Measurements from ENCODE around the gene ID4.

DNA sequence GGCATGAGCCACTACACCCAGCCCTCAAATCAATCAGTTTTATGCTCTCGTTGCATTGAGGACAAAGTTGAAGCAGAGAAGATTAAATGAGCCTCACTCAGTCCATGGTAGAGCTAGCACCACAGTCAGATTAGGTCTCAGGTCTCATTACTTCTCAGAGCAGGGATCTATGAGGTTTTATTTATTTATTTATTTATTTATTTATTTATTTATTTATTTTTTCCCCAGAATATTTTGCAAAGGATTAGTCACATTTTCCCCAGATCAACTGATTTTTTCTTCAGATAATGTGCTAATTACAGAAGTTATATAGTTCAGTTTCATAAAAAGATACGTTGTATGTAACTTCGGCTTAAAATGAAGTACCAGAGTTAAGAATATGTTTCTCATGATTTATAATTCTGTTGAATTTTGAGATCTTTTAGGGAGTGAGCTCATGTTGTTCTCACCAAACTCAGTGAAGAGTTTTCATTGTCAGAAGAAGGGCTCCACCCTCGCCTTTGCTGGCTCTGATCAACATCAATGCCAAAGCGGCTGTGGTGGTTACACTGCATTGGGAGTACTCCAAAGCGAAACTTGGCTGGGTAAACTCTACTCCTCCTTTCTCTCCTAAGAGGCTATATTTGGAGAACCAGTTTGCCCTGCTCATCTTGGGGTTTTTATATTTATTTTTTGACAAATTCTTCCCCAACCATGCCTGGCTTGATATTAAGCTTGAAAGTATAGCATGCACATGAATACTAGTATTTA lies 12.9 kb upstream of the ID4 start:
- TF ChIP-seq, protein P1, sequence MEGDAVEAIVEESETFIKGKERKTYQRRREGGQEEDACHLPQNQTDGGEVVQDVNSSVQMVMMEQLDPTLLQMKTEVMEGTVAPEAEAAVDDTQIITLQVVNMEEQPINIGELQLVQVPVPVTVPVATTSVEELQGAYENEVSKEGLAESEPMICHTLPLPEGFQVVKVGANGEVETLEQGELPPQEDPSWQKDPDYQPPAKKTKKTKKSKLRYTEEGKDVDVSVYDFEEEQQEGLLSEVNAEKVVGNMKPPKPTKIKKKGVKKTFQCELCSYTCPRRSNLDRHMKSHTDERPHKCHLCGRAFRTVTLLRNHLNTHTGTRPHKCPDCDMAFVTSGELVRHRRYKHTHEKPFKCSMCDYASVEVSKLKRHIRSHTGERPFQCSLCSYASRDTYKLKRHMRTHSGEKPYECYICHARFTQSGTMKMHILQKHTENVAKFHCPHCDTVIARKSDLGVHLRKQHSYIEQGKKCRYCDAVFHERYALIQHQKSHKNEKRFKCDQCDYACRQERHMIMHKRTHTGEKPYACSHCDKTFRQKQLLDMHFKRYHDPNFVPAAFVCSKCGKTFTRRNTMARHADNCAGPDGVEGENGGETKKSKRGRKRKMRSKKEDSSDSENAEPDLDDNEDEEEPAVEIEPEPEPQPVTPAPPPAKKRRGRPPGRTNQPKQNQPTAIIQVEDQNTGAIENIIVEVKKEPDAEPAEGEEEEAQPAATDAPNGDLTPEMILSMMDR (IDR thresholded peaks at IDR 0.05; ENCODE audit: low read length): no peak
- TF ChIP-seq EZH2 (optimal IDR thresholded peaks at IDR 0.05; ENCODE audit: low read depth, low read length) (no peak), EZH2phosphoT487 (IDR thresholded peaks at IDR 0.05; ENCODE audit: low read length) (no peak)

All from MM.1S (cell line).